Measurements from ENCODE around the gene ZNF225. TPM values are rescaled to one million over a fixed set of nuclear protein-coding genes. Genes with fewer than 3 reads are reported as not detected.
A peak's percentile ranks its signal among the peaks of the same experiment; 100 is the strongest.
"Not testable (repeated sequence)": the region's sequence is repeated elsewhere in the genome, so short reads cannot be mapped to it uniquely, and the experiment has no call there.

The ZNF225 gene
- total RNA-seq (2014; rRNA removed; shearing (Covaris generic)): 1.3 and 2.3 TPM in 2 replicates

DNA sequence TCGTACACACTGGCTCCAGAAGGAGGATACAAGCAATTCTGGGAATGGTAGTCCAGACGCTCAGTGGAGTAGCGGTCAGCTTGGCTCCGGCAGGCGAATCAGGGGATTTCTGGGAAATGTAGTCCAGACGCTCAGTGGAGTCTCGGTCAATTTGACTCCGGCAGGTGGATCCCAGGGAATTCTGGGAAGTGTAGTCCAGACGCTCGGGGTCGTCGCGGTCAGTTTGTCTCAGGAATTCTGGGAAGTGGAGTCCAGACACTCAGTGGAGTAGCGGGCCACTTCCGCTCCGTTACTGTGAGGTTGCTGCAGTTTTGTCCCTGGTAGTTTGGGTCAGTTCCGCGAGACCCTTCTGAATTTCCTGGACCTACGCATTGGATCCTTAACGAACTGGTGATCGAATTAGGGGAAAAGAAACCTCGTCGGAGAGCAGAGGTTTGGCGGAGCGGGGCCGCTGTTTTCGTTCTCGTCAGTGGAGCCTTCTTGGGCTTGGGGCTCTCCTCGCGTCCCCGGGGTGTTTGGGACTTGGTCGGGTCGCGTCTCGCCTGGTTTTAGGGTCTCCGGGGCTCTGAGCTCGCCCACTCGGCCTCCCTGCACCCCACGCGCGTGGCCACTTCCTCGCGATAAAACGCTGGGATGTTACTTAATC, at the start of gene ZNF225:
TSS of gene ZNF225 (plus strand) at position 262 of the 646 bp plus-strand sequence. CDS start 2,429 bp downstream, outside the sequence.
- in situ Hi-C loops (cut with HindIII; ENCODE audit: low sequenced_read_pairs): no loop called here
- DNase-seq (ENCODE audit: low spot score): peak; percentile 100

GRCh38 chr19:44066305-44066704, 46.9 kb upstream of the ZNF225 start:
- in situ Hi-C loops (cut with HindIII; ENCODE audit: low sequenced_read_pairs): no loop called here
- no peak for DNase-seq (ENCODE audit: low spot score)

DNA sequence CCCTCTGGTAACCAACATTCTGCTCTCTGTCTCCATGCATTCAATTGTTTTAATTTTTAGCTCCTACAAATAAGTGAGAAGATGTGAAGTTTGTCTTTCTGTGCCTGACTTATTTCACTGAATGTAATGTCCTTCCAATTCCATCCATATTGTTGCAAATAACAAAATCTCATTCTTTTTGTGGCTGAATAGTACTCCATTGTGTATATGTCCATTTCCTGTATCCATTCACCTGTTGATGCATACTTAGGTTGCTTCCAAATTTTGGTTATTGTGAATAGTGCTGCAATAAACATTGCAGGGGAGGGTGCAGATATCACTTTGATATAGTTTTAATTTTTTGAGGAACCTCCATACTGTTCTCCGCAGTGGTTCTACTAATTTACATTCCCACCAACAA, 43.8 kb upstream of the ZNF225 start:
- DNase-seq (ENCODE audit: low spot score): no peak
- in situ Hi-C loops (cut with HindIII; ENCODE audit: low sequenced_read_pairs): no loop called here

DNA sequence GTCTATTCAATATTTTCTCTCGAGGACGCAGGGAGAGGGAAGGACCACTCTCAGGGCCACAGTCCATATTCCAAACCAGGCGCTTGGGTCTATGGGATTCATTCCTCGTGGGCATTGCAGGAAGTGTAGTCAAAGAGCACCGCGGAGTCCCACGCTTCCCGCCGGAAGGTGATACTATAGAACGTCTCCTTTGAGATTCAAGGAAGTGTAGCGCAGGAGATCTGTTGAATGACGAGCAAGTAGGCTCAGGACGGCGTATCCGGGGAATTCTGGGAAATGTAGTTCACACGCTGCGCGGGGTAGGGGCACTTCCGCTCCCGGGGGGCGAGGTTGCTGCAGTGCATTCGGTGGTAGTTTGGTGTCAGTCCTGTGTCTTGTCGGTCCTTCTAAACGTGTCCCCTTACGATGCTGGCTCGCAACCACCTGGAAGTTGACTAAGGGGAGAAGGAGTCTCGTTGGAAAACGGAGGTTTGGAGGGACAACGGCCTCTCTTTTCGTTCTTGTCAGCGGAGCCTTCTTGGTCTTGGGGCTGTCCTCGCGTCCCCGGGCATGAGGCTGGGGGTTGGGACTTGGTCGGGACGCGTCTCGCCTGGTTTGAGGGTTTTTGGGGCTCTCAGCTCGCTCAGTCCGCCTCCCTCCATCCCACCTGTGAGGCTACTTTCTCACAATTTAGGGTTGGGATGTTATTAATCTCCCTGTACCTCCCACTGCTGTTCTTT, 41.2 kb upstream of the ZNF225 start, which contains the start of gene ZNF284:
TSS of gene ZNF284 (plus strand) at position 336 of the 719 bp plus-strand sequence. CDS start 4,231 bp downstream, outside the sequence.
- in situ Hi-C loops (cut with HindIII; ENCODE audit: low sequenced_read_pairs): no loop called here
- peak; percentile 97 for DNase-seq (ENCODE audit: low spot score)

GRCh38 chr19:44072543-44073401, 40.4 kb upstream of the ZNF225 start:
- in situ Hi-C loops (cut with HindIII; ENCODE audit: low sequenced_read_pairs): no loop called here
- DNase-seq (ENCODE audit: low spot score): peak; percentile 29

- DNase-seq (ENCODE audit: low spot score): no peak
- in situ Hi-C loops (cut with HindIII; ENCODE audit: low sequenced_read_pairs): no loop called here
These were observed 36.9 kb upstream of the ZNF225 start for GRCh38 chr19:44076325-44076724.

- no peak for DNase-seq (ENCODE audit: low spot score)
- in situ Hi-C loops (cut with HindIII; ENCODE audit: low sequenced_read_pairs): no loop called here
These were observed 21.1 kb upstream of the ZNF225 start for GRCh38 chr19:44092108-44092507.

DNA sequence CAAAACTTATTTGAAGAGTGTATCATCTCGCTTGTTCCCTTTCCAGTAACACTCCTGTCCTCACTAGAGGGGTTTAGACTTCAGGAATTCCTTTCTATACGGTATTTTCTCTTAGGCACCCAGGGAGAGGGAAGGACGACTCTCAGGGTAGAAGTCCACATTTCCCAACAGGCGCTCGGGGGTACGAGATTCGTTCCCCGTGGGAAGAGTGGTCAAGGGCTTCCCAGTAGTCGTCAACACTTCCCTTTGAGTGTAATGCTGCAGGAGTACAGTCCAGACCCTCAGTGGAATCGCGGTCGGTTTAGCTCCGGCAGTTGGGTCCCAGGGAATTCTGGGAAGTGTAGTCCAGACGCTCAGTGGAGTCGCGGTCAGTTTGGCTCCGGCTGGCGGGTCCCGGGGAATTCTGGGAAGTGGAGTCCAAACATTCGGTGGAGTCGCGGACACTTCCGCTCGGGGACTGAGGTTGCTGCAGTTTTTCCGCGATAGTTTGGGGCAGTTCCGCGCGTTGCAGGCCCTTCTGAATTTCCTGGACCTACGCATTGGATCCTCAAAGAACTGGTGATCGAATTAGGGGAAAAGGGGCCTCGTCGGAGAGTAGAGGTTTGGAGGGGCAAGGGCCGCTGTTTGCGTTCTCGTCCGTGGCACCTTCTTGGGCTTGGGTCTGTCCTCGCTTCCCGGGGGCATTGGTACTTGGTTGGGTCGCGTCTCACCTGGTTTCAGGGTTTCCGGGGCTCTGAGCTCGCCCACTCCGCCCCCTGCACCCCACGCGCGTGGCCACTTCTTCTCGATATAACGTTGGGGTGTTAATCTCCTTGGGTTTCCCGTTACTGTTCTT, 19.1 kb upstream of the ZNF225 start, which contains the start of gene ZNF224:
TSS of gene ZNF224 (plus strand) at position 431 of the 835 bp plus-strand sequence. CDS start 3,513 bp downstream, outside the sequence.
- in situ Hi-C loops (cut with HindIII; ENCODE audit: low sequenced_read_pairs): no loop called here
- DNase-seq (ENCODE audit: low spot score): peak; percentile 96

DNA sequence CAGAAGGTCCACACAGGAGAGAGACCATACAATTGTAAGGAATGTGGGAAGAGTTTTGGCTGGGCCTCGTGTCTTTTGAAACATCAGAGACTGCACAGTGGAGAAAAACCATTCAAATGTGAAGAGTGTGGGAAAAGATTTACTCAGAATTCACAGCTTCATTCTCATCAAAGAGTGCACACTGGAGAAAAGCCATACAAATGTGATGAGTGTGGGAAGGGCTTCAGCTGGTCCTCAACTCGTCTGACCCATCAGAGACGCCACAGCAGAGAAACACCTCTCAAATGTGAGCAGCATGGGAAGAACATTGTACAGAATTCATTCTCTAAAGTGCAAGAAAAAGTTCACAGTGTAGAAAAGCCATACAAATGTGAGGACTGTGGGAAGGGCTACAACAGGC, 5.4 kb upstream of the ZNF225 start:
- DNase-seq (ENCODE audit: low spot score): no peak
- in situ Hi-C loops (cut with HindIII; ENCODE audit: low sequenced_read_pairs): no loop called here

- no peak for DNase-seq (ENCODE audit: low spot score)
- in situ Hi-C loops (cut with HindIII; ENCODE audit: low sequenced_read_pairs): no loop called here
These were observed 3.7 kb upstream of the ZNF225 start for GRCh38 chr19:44109458-44109857.

DNA sequence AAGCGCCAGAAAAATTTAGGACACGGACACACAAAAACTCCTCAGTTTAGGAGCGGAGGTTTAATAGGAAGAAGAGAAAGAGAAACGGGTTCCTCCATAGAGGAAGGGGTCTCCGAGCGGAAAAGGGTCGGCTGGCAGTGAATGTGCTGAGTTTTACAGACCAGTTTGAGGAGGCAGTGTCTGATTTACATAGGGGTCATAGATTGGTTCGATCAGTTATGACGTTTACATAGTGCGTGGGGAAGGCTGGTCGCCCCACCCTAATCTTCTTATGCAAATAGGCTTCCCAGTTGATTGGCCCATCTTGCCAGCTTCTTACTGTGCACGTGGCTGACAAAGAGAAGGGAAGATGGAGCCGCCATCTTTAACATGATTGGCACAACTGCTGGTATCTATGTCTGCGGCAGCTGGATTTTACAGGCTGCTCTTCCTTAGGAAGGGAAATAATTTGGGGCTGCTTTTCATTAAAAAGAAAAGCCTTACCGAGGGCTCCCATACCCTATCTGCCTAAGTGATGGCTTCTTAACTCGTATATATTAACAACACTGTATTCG, 1.2 kb upstream of the ZNF225 start:
- peak; percentile 19 for DNase-seq (ENCODE audit: low spot score)
- in situ Hi-C loops (cut with HindIII; ENCODE audit: low sequenced_read_pairs): no loop called here

DNA sequence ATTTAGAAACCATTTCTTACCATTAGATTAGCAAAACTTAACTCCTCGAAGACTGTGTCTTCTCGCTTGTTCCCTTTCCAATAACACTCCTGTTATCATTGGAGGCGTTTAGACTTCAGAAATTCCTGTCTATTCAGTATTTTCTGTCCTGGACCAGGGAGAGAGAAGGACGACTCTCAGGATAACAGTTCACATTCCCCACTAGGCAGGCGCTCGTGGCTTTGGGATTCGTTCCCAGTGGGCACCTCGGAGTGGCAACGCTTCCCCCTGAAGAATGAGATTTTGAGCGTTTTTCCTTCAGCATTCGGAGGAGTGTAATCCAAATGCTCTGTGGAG, 429 bp upstream of the ZNF225 start:
- in situ Hi-C loops (cut with HindIII; ENCODE audit: low sequenced_read_pairs): no loop called here
- no peak for DNase-seq (ENCODE audit: low spot score)

DNA sequence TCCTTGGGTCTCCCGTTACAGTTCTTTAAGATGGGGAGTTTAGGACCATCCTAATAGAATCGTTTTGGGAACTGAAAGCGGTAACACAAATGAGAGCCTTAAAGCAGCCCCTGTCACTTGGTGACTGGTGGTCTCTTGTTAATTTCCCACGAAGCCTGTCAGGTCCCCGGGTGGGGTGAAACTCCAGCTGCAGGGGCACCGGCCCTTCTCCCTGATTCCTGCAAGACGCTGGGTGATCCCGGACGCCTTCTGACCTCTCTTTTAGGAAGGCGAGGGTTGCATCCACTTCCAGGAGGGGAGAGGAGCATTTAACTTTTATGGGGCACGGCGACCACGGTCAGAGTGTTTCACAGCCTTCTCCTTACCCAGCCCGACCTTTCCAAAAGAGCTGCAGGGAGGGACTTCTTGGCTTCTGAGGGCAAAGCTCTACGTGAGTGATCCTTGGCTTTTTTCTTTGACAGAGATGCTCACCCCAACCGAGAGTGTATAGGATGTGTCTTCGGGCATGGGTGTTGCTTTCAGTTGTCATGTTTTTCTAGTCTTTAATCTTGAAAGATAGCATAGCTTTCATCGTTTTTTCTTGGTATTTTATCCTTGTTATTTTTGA, 688 bp downstream of the ZNF225 start:
- no peak for DNase-seq (ENCODE audit: low spot score)
- in situ Hi-C loops (cut with HindIII; ENCODE audit: low sequenced_read_pairs): no loop called here

- DNase-seq (ENCODE audit: low spot score); in situ Hi-C loops (cut with HindIII; ENCODE audit: low sequenced_read_pairs): not testable (repeated sequence)
These were observed 8.0 kb downstream of the ZNF225 start for GRCh38 chr19:44121162-44121561.

DNA sequence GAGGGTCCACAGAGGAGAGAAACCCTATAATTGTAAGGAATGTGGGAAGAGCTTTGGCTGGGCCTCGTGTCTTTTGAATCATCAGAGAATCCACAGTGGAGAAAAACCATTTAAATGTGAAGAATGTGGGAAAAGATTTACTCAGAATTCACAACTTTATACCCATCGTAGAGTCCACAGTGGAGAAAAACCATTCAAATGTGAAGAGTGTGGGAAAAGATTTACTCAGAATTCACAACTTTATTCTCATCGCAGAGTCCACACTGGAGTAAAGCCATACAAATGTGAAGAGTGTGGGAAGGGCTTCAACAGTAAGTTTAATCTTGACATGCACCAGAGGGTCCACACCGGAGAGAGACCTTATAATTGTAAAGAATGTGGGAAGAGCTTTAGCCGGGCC, 18.8 kb downstream of the ZNF225 start:
- in situ Hi-C loops (cut with HindIII; ENCODE audit: low sequenced_read_pairs): no loop called here

DNA sequence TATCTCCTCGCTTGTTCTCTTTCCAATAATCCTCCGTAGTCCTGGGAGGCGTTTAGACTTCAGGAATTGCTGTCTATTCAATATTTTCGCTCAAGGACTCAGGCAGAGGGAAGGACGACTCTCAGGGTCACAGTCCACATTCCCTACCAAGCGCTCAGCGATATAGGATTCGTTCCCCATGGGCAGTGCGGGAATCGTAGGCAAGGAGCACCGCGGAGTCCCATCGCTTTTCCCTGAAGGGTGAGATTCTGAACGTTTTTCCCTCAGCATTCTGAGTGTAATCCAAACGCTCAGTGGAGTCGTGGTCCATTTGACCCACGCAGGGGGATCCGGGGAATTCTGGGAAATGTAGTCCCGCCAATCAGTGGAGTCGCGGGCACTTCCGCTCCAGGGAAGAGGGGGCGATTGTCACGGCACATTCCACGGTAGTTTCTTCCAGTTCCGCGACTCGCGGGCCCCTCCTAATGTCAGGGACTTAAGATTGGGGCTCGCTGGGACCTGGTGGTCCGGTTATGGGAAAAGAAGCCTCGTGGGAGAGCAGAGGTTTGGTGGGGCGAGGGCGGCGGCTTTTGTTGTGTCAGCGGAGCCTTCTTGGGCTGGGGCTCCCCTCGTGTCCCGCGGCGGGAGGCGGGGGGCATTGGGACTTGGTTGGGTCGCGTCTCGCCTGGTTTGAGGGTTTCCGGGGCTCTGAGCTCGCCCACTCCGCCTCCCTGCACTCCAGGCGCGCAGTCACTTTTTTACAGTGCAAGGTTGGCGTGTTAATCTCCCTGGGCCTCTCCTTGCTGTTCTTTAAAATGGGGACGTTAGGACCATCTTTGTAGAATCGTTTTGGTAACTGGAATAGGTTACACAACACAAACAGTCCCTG, 28.2 kb downstream of the ZNF225 start, which contains the start of gene ZNF234:
TSS of gene ZNF234 (plus strand) at position 364 of the 868 bp plus-strand sequence. CDS start 3,079 bp downstream, outside the sequence.
- DNase-seq (ENCODE audit: low spot score): peak; percentile 94
- in situ Hi-C loops (cut with HindIII; ENCODE audit: low sequenced_read_pairs): no loop called here

More for the DNA sequence above, 18.8 kb downstream of the ZNF225 start:
- DNase-seq (ENCODE audit: low spot score): no peak

DNA sequence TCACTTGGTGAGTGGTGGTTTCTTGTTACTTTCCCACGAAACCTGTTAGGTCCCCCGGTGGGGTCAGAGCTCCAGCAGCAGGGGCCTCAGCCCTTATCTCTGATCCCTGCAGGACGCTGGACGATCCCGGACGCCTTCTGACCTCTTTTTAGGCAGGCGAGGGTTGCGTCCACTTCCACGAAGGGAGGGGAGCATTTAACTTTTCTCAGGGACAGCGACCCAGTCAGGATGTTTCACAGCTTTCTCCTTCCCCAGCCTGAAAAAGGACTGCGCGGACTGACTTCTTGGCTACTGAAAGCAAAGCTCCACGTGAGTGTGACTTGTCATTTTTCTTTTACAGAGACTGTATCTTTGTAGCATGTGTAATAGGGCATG, 28.8 kb downstream of the ZNF225 start:
- DNase-seq (ENCODE audit: low spot score): peak; percentile 15
- in situ Hi-C loops (cut with HindIII; ENCODE audit: low sequenced_read_pairs): no loop called here
